GM12878 (cell line): Measurements from ENCODE around the gene PDE10A.

ENCODE experiments used
- CTCF ChIP-seq, 3 experiments: IDR thresholded peaks in 2 of 3; conservative IDR thresholded peaks in 1 of 3; 2 replicates each; pipeline ENCODE4 v1.5.1; 2011; ENCODE audit warnings: low read depth in 3 of 3, low read length in 3 of 3, mild to moderate bottlenecking in 3 of 3, control low read depth in 2 of 3, moderate library complexity in 2 of 3, inconsistent platforms in 1 of 3, mixed read lengths in 1 of 3; ENCODE audit not compliant: control insufficient read depth in 2 of 3, insufficient read depth in 1 of 3; ENCODE audit errors: extremely low read depth in 1 of 3
- EGR1 ChIP-seq, 2 experiments: IDR thresholded peaks; 1 replicate in 1 of 2; 2 replicates in 1 of 2; pipeline ENCODE4 v1.6.1; 2011 to 2012; ENCODE audit warnings: low read depth in 2 of 2, low read length in 2 of 2, borderline replicate concordance in 1 of 2, mild to moderate bottlenecking in 1 of 2, moderate library complexity in 1 of 2
- FOXK2 ChIP-seq: fragments of 450-650 bp; IDR thresholded peaks from 2 replicates; pipeline ENCODE4 v1.6.1; 2017; ENCODE audit warnings: mild to moderate bottlenecking, moderate library complexity
- MEF2A ChIP-seq: IDR thresholded peaks from 2 replicates; pipeline ENCODE4 v1.6.1; 2011; ENCODE audit warnings: low read depth, mild to moderate bottlenecking, low read length, moderate library complexity; ENCODE audit not compliant: insufficient read depth
- MYC ChIP-seq: IDR thresholded peaks from 2 replicates; pipeline ENCODE4 v1.6.1; 2011; ENCODE audit warnings: mild to moderate bottlenecking, low read length, moderate library complexity, inconsistent platforms; ENCODE audit not compliant: insufficient read depth, insufficient replicate concordance, insufficient read length, severe bottlenecking
- NFYB ChIP-seq: IDR thresholded peaks from 2 replicates; pipeline ENCODE4 v1.6.1; 2011; ENCODE audit warnings: low read depth, mild to moderate bottlenecking, low read length, improper control_type of control experiment, moderate library complexity; ENCODE audit not compliant: insufficient read depth
- NR2C2 ChIP-seq: IDR thresholded peaks from 2 replicates; pipeline ENCODE4 v1.6.1; 2011; ENCODE audit warnings: borderline replicate concordance, low read depth; ENCODE audit not compliant: control insufficient read depth, insufficient read length
- POLR2A ChIP-seq: IDR thresholded peaks from 2 replicates; pipeline ENCODE4 v1.6.1; 2011; ENCODE audit warnings: low read depth, mild to moderate bottlenecking, low read length
- SMC3 ChIP-seq: IDR thresholded peaks from 2 replicates; pipeline ENCODE4 v1.6.1; 2011; ENCODE audit warnings: low read length, improper control_type of control experiment, borderline replicate concordance
- SP1 ChIP-seq: IDR thresholded peaks from one replicate; pipeline ENCODE4 v1.6.1; 2011; ENCODE audit warnings: low read depth, low read length
- SUPT20H ChIP-seq: IDR thresholded peaks from 2 replicates; pipeline ENCODE4 v1.6.1; 2011; ENCODE audit warnings: low read depth, mild to moderate bottlenecking, low read length, moderate library complexity, borderline replicate concordance; ENCODE audit not compliant: control insufficient read depth
- SUZ12 ChIP-seq: fragments of 200-600 bp; sonication (generic); IDR thresholded peaks from one replicate; pipeline ENCODE4 v1.6.1; 2018; ENCODE audit warnings: antibody characterized with exemption, mild to moderate bottlenecking; ENCODE audit not compliant: unreplicated experiment

- TF ChIP-seq MEF2A, result no peak
- TF ChIP-seq NR2C2, result no peak
- no peak for TF ChIP-seq CTCF (IDR thresholded peaks at IDR 0.05 in 2 of 3, conservative IDR thresholded peaks at IDR 0.05 in 1 of 3; ENCODE audit: control insufficient read depth in 2 of 3, extremely low read depth in 1 of 3, insufficient read depth in 1 of 3, low read depth in 3 of 3, low read length in 3 of 3)
- no peak for TF ChIP-seq SUZ12
- no peak for TF ChIP-seq NFYB
- no peak for TF ChIP-seq MYC
- no peak for TF ChIP-seq SP1
- TF ChIP-seq POLR2A, result no peak
- no peak for TF ChIP-seq FOXK2
- TF ChIP-seq SUPT20H, result no peak
- TF ChIP-seq EGR1 (IDR thresholded peaks at IDR 0.05; ENCODE audit: borderline replicate concordance in 1 of 2, low read depth in 2 of 2, low read length in 2 of 2), result no peak
- TF ChIP-seq SMC3, result no peak
Observed at GRCh38 chr6:165698868-165699267, 35.8 kb upstream of the PDE10A start.
